ENCODE results near the gene TRIM71. TPM values are rescaled to one million over a fixed set of nuclear protein-coding genes. Genes with fewer than 3 reads are reported as not detected.

Gene TRIM71
- polyA plus RNA-seq, 3 donors = 0.02 to 0.33 (median 0.06) TPM

- peaks cover 0 to 23% (median 11%) of the 10 kb centered on the region in 7 donors for H3K9me3 Mint-ChIP-seq
- peaks cover 4 to 22% of the 10 kb centered on the region in 2 donors for H3K27me3 ChIP-seq (ENCODE audit: control insufficient read depth in 2 of 2, insufficient read depth in 2 of 2, low read length in 2 of 2)
- no peak for TF ChIP-seq CTCF (IDR thresholded peaks at IDR 0.05)
- DNase-seq = no peak
- no peak overlapping the region for H3K27ac ChIP-seq (ENCODE audit: low read depth in 1 of 2, low read length in 2 of 2)
- H3K27me3 Mint-ChIP-seq (ENCODE audit: low read depth in 3 of 3) = peaks cover 38 to 63% (median 43%) of the 10 kb centered on the region in 3 donors
- H3K4me1 Mint-ChIP-seq = peaks cover 43% of the 10 kb centered on the region
- 66% methylated on average over 22 of the region's 25 CpGs for WGBS (ENCODE audit: insufficient coverage)
- H3K36me3 Mint-ChIP-seq = peaks cover 13 to 14% of the 10 kb centered on the region in 2 donors
- peaks cover 35 to 54% of the 10 kb centered on the region in 2 donors for H3K4me1 ChIP-seq (ENCODE audit: control insufficient read depth in 1 of 2, insufficient read depth in 2 of 2, low read length in 2 of 2)
- no peak overlapping the region for H3K9ac ChIP-seq (ENCODE audit: insufficient read depth, low read length, poor library complexity, severe bottlenecking)
- H3K79me2 ChIP-seq (ENCODE audit: insufficient read depth, low read length) = peaks cover 10% of the 10 kb centered on the region
- peaks cover 0 to 7% of the 10 kb centered on the region in 2 donors for H3K9me3 ChIP-seq (replicated peaks in 1 of 2; ENCODE audit: control insufficient read depth in 1 of 2, insufficient read depth in 1 of 2, low read length in 2 of 2)
- intact Hi-C loops (cut with micrococcal nuclease) = no loop called here
- no peaks in the 10 kb centered on the region for H3K36me3 ChIP-seq (replicated peaks in 1 of 2; ENCODE audit: control insufficient read depth in 1 of 2, insufficient read depth in 2 of 2, low read length in 2 of 2)
- peak overlapping the region; percentile 41 to 85 (median 50) for H3K4me3 ChIP-seq (replicated peaks in 1 of 3; ENCODE audit: low read depth in 2 of 3, low read length in 3 of 3)
- H3K4me3 Mint-ChIP-seq = peak overlapping the region; percentile 75 to 94
- peak overlapping the region; percentile 93 for H2AFZ ChIP-seq (ENCODE audit: insufficient read depth, low read depth, low read length, poor library complexity, severe bottlenecking)
- no peaks in the 10 kb centered on the region for H4K20me1 ChIP-seq (ENCODE audit: insufficient read depth, low read length)
- H3K27ac Mint-ChIP-seq = no peak overlapping the region
- peak overlapping the region; percentile 98 for H3K4me2 ChIP-seq (replicated peaks; ENCODE audit: extremely low read depth, low read length, poor library complexity, severe bottlenecking)
Observed at GRCh38 chr3:32818970-32819511, 1.2 kb downstream of the TRIM71 start.

- no peak overlapping the region for H3K4me3 ChIP-seq (replicated peaks in 1 of 3; ENCODE audit: low read depth in 2 of 3, low read length in 3 of 3)
- Mint-ChIP-seq H3K9me3 (peaks cover 0 to 23% (median 11%) of the 10 kb centered on the region in 7 donors), H3K27me3 (ENCODE audit: low read depth in 3 of 3) (peaks cover 38 to 63% (median 43%) of the 10 kb centered on the region in 3 donors), H3K36me3 (peaks cover 13 to 14% of the 10 kb centered on the region in 2 donors), H3K4me1 (peaks cover 36% of the 10 kb centered on the region), H3K4me3 (peak overlapping the region; percentile 75 to 94), H3K27ac (no peak overlapping the region)
- no peak overlapping the region for H3K4me2 ChIP-seq (replicated peaks; ENCODE audit: extremely low read depth, low read length, poor library complexity, severe bottlenecking)
- H3K9ac ChIP-seq (ENCODE audit: insufficient read depth, low read length, poor library complexity, severe bottlenecking) = no peak overlapping the region
- H2AFZ ChIP-seq (ENCODE audit: insufficient read depth, low read depth, low read length, poor library complexity, severe bottlenecking) = no peak overlapping the region
- H3K4me1 ChIP-seq (ENCODE audit: control insufficient read depth in 1 of 2, insufficient read depth in 2 of 2, low read length in 2 of 2) = peaks cover 28 to 47% of the 10 kb centered on the region in 2 donors
- H3K9me3 ChIP-seq (replicated peaks in 1 of 2; ENCODE audit: control insufficient read depth in 1 of 2, insufficient read depth in 1 of 2, low read length in 2 of 2) = peaks cover 0 to 7% of the 10 kb centered on the region in 2 donors
- H3K27me3 ChIP-seq (ENCODE audit: control insufficient read depth in 2 of 2, insufficient read depth in 2 of 2, low read length in 2 of 2) = peaks cover 4 to 22% of the 10 kb centered on the region in 2 donors
- H3K36me3 ChIP-seq (replicated peaks in 1 of 2; ENCODE audit: control insufficient read depth in 1 of 2, insufficient read depth in 2 of 2, low read length in 2 of 2) = no peaks in the 10 kb centered on the region
- intact Hi-C loops (cut with micrococcal nuclease) = no loop called here
- H3K27ac ChIP-seq (ENCODE audit: low read depth in 1 of 2, low read length in 2 of 2) = no peak overlapping the region
- DNase-seq = no peak
- TF ChIP-seq CTCF (IDR thresholded peaks at IDR 0.05) = no peak
- no peaks in the 10 kb centered on the region for H4K20me1 ChIP-seq (ENCODE audit: insufficient read depth, low read length)
- H3K79me2 ChIP-seq (ENCODE audit: insufficient read depth, low read length) = peaks cover 10% of the 10 kb centered on the region
- 98% methylated on average over 33 of the region's 41 CpGs for WGBS (ENCODE audit: insufficient coverage)
Observed at GRCh38 chr3:32819551-32820348, 2.0 kb downstream of the TRIM71 start.

Data from CD14-positive monocyte (primary cell).